ENCODE results near the gene SPATA45.

- no peak for TF ChIP-seq CTCF (IDR thresholded peaks at IDR 0.05)
- no peak for TF ChIP-seq POLR2A (IDR thresholded peaks at IDR 0.05)
Measured at GRCh38 chr1:212858461-212859265, 11.2 kb upstream of the SPATA45 start.

Measured in esophagus squamous epithelium (tissue), 4 donors.